Chondrocyte (in vitro differentiated cells): ENCODE results near the gene PPM1H. TPM values are rescaled to one million over a fixed set of nuclear protein-coding genes. Genes with fewer than 3 reads are reported as not detected.

Source experiments
- DNase-seq: peaks from one replicate; pipeline ENCODE4 v3.0.0; 2021; ENCODE audit warnings: mixed read lengths, low spot score
- H3K27ac Mint-ChIP-seq: one replicate; pipeline ENCODE4 v1.8.0; 2021; ENCODE audit warnings: mild to moderate bottlenecking, moderate library complexity, mixed read lengths; ENCODE audit not compliant: unreplicated experiment
- H3K27me3 Mint-ChIP-seq: 2 replicates; pipeline ENCODE4 v1.8.0; 2021; ENCODE audit warnings: low read depth, mixed read lengths
- H3K36me3 Mint-ChIP-seq: 2 replicates; pipeline ENCODE4 v1.8.0; 2021; ENCODE audit warnings: low read depth, mixed read lengths
- H3K4me1 Mint-ChIP-seq: 2 replicates; pipeline ENCODE4 v1.8.0; 2021; ENCODE audit warnings: low read depth, mild to moderate bottlenecking, mixed read lengths
- H3K4me3 Mint-ChIP-seq: one replicate; pipeline ENCODE4 v1.8.0; 2021; ENCODE audit warnings: mild to moderate bottlenecking, moderate library complexity, mixed read lengths; ENCODE audit not compliant: unreplicated experiment
- H3K9me3 Mint-ChIP-seq: 2 replicates; pipeline ENCODE4 v1.8.0; 2021; ENCODE audit warnings: low read depth, mixed read lengths
- total RNA-seq: library from RNA; stranded (reverse); gene quantifications from 3 replicates; pipeline ENCODE4 v1.2.1, GENCODE V29; 2021
- TF ChIP-seq, protein P1 (sequence below): fragments of 200-600 bp; sonication (generic); IDR thresholded peaks from 2 replicates; pipeline ENCODE4 v1.5.0; 2021; ENCODE audit warnings: antibody characterized with exemption, mild to moderate bottlenecking, moderate library complexity

The PPM1H gene
- total RNA-seq, 1 donor from 2014 or later = 34.3 TPM

DNA sequence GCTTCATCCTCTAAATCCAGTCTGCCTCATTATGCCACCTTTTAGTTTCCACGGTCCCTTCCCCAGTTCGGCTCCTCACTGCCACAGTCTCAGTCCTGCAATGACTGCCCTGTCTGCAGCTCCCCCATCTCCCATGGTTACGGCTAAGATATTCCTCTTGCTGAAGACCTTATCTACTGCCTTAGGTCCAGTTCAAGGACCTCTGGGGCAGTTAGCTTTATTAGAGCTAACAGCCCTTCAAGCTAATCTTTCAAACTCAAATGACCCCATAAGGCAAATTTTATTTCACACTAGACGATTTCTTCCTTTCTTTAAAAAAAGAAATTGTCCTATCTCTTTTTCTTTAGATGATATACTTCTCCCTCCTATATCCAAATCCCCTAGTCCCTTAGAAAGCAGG, 253.6 kb downstream of the PPM1H start:
- Mint-ChIP-seq H3K4me1 (peaks cover 29% of the 10 kb centered on the region), H3K36me3 (peaks cover 8% of the 10 kb centered on the region), H3K27ac (no peak overlapping the region), H3K9me3 (no peaks in the 10 kb centered on the region), H3K4me3 (no peak overlapping the region), H3K27me3 (no peaks in the 10 kb centered on the region)
- no peak for DNase-seq
- TF ChIP-seq, protein P1, sequence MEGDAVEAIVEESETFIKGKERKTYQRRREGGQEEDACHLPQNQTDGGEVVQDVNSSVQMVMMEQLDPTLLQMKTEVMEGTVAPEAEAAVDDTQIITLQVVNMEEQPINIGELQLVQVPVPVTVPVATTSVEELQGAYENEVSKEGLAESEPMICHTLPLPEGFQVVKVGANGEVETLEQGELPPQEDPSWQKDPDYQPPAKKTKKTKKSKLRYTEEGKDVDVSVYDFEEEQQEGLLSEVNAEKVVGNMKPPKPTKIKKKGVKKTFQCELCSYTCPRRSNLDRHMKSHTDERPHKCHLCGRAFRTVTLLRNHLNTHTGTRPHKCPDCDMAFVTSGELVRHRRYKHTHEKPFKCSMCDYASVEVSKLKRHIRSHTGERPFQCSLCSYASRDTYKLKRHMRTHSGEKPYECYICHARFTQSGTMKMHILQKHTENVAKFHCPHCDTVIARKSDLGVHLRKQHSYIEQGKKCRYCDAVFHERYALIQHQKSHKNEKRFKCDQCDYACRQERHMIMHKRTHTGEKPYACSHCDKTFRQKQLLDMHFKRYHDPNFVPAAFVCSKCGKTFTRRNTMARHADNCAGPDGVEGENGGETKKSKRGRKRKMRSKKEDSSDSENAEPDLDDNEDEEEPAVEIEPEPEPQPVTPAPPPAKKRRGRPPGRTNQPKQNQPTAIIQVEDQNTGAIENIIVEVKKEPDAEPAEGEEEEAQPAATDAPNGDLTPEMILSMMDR = no peak

DNA sequence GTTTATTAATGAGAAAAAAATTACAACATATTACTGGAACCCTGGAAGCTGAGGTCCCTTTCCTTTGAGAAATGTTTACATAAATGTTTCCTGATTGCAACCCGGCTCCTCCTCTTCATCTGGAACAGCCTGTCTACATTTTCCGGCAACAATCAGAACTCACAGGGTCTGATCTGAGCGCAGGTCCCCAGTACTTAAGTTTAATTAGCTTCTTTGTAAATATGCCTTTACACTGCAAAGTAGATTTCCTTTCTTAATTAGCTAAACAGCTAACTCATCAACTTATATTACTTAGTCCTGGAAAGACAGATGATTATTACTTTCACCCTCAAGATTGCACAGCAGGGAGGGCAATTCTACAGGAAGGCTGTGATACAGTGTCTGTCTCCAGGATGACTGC, 255.3 kb downstream of the PPM1H start:
- Mint-ChIP-seq H3K9me3 (no peaks in the 10 kb centered on the region), H3K36me3 (peaks cover 9% of the 10 kb centered on the region), H3K27ac (no peak overlapping the region), H3K4me3 (no peak overlapping the region), H3K27me3 (no peaks in the 10 kb centered on the region), H3K4me1 (peaks cover 23% of the 10 kb centered on the region)
- DNase-seq = no peak
- TF ChIP-seq, protein P1 = no peak

DNA sequence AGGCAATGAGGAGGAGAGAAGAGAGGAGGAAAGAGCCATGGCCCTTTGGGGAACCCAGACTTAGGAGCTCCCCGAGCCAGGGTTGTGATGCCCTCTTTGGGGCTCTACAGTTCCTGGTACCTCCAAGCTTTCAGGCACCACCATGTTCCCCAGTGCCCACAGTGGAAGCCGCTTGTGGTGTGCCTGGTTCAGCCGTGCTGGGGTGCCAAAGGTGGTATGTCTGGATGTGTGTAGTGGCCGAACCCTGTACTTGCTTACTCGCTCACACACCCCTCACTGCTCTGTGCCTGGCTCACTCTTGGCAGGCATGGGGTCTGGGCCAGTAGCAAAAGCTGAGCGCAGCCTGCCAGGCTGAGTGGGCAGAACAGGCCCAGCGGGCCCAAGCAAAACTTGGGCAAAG, 257.6 kb downstream of the PPM1H start:
- H3K4me3 Mint-ChIP-seq = no peak overlapping the region
- H3K36me3 Mint-ChIP-seq = peaks cover 16% of the 10 kb centered on the region
- no peaks in the 10 kb centered on the region for H3K9me3 Mint-ChIP-seq
- TF ChIP-seq, protein P1 = no peak
- H3K27ac Mint-ChIP-seq = no peak overlapping the region
- peaks cover 8% of the 10 kb centered on the region for H3K4me1 Mint-ChIP-seq
- DNase-seq = no peak
- H3K27me3 Mint-ChIP-seq = no peaks in the 10 kb centered on the region

DNA sequence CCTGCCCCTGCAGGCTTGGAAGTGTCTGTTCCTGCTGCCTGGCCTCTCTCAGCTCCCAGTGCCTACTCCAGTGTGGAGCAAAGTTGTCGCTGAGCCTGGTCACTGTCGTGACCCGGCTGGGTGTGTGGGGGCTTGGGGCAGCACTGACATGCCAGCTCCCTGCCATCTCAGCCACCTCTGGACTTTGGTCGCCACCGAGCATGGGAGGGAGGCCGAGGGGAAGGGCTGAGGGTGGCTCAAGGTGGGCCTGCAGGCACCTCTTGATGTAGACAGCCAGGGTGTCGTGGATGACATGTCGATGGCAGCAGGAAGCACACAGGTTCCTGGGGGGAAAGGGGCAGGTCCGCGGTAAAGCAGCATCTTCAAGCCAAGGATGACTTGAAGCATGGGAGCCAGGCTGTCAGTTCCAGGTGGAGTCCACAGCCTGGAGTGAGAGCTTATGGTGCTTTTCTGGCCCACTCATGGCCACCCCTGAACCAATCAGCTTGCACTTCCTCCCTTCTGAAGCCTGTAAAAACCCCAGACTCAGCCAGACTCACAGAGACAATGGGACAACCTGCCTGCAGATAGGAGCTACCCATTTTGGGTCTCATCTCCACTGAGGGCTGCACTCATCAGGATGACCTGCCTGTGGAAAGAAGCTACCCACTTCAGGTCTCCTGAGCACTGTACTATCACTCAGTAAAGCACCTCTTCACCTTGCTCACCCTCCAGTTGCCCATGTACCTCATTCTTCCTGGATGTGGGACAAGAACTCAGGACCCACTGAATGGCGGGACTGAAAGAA, 258.2 kb downstream of the PPM1H start:
- peaks cover 16% of the 10 kb centered on the region for H3K36me3 Mint-ChIP-seq
- peaks cover 8% of the 10 kb centered on the region for H3K4me1 Mint-ChIP-seq
- TF ChIP-seq, protein P1 = no peak
- no peak overlapping the region for H3K27ac Mint-ChIP-seq
- no peaks in the 10 kb centered on the region for H3K27me3 Mint-ChIP-seq
- H3K4me3 Mint-ChIP-seq = no peak overlapping the region
- no peaks in the 10 kb centered on the region for H3K9me3 Mint-ChIP-seq
- no peak for DNase-seq

DNA sequence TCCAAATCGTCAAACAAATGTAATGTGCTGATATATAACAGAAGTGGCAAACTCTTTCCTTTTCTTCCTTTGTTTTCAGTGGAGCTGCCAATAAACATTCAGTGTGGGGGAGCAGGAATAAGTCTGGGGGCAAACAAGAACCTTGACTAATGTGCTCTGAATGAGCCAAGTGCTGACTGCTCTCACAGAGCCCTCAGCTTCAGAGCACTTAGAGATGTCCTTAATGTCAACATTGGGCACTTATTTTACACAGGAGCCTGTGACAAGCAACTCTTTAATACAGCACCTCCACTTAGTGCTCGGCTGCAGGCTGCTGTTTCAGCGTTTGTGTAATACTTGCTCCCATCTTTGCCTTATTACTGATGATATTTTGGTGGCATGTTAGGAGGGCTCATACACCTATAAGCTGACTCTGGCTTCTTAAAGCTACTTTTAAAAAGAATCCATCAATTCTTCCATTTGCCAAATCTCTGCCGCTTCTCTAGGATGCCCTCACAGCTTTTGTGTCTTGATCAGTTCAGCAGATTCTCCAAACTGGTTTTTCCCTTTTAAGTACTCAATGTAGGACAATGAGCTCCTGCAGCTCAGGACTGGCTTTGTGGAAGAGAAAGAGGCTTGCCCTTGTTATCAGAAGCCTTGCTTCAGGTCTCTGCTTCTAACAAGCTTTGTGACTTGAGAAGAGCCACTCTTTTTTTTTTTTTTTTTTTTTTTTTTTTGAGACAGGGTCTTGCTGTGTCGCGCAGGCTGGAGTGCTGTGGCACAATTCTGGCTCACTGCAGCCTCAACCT, 261.7 kb downstream of the PPM1H start:
- H3K9me3 Mint-ChIP-seq = no peaks in the 10 kb centered on the region
- no peaks in the 10 kb centered on the region for H3K4me1 Mint-ChIP-seq
- no peaks in the 10 kb centered on the region for H3K27me3 Mint-ChIP-seq
- no peak overlapping the region for H3K4me3 Mint-ChIP-seq
- TF ChIP-seq, protein P1 = no peak
- no peak overlapping the region for H3K27ac Mint-ChIP-seq
- peaks cover 17% of the 10 kb centered on the region for H3K36me3 Mint-ChIP-seq
- no peak for DNase-seq
